KBM-7 (cell line): ENCODE measurements around the gene RAB31.
"Not testable (repeated sequence)": the region's sequence is repeated elsewhere in the genome, so short reads cannot be mapped to it uniquely, and the experiment has no call there.

ENCODE experiments used
- DNase-seq: peaks from one replicate; pipeline ENCODE4 v3.0.0-alpha.2; 2015
- in situ Hi-C: fragments of 300-500 bp; cut with MboI; formaldehyde crosslinking; loops from 2 replicates; pipeline ENCODE4 v1.14.3; 2020; ENCODE audit warnings: low sequenced_read_pairs, low pct_unique_long_range_greater_than_20kb, mixed read lengths

Gene RAB31

DNA sequence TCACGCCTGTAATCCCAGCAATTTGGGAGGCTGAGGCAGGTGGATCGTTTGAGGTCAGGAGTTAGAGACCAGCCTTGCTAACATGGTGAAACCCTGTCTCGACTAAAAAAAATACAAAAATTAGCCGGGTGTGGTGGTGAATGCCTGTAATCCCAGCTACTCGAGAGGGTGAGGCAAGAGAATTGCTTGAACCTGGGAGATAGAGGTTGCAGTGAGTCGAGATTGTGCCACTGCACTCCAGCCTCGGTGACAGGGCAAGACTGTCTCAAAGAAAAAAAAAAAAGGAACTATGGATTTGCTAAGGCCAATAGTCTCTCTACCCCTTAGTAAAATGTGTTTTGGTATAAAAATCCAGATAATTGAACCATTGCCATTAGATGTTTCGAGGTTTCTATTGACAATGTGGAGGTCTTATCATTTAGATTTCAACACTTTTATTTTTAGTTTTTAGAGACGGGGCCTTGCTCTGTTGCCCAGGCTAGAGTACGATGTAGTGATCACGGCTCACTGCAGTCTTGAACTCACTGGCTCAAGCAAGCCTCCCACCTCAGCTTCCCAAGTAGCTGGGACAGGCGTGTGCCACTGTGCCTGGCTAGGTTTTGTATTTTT lies 176.5 kb downstream of the RAB31 start:
- DNase-seq: no peak
- in situ Hi-C loops: no loop called here

- in situ Hi-C loops: no loop called here
- DNase-seq: no peak
These were observed 177.3 kb downstream of the RAB31 start, which contains the start of gene TXNDC2 for GRCh38 chr18:9885170-9886004. Gene TXNDC2, plus strand, starts transcription at chr18:9885973. Its CDS starts 708 bp downstream, at chr18:9886681.

GRCh38 chr18:9886005-9886348 lies 177.9 kb downstream of the RAB31 start:
- no peak for DNase-seq
- in situ Hi-C loops: no loop called here

DNA sequence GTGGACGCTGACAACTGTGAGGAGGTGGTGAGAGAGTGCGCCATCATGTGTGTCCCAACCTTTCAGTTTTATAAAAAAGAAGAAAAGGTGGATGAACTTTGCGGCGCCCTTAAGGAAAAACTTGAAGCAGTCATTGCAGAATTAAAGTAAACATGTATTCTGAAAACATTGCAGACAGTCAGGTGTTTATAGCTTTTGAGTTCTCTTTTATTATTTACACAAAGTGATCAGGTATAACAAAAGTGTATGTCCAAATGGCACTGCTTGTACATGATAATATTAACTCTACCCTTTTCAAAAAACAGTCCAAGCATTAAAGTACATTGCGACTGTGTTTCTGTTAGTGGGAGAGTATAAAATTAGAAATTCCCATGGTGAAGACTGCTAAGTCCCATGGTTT lies 179.9 kb downstream of the RAB31 start:
- in situ Hi-C loops: no loop called here
- DNase-seq: no peak

- in situ Hi-C loops: no loop called here
- no peak for DNase-seq
These were observed 182.1 kb downstream of the RAB31 start for GRCh38 chr18:9890196-9890595.

DNA sequence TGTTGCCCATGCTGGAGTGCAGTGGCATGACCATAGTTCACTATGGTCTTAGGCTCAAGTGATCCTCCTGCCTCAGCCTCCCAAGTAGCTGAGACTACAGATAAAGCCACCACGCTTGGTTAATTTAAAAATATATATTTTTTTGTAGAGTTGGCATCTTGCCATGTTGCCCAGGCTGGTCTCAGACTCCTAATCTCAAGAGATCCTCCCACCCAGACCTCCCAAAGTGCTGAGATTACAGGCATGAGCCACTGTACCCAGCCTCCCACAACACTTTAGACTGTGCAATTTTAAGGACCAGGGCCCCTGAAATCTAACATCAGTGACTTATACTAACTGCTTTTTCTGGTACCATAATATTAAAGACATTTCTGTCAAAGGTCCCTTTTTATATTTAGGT lies 182.9 kb downstream of the RAB31 start:
- in situ Hi-C loops: no loop called here
- no peak for DNase-seq

DNA sequence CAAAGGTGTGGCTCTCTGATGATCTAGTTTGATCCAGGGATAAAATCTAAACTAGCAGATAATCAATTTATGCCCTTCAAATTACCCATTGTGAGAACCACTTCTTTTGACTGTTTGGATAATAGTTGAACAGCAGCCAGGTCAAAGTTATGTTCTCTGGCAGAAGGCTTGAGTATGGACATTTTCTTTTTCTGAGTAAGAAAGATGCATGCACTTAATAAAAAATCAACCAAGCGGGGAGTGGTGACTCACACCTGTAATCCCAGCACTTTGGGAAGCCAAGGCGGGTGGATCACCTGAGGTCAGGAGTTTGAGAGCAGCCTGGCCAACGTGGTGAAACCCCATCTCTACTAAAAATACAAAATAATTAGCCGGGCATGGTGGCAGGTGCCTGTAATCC lies 183.4 kb downstream of the RAB31 start:
- DNase-seq, in situ Hi-C loops: not testable (repeated sequence)

DNA sequence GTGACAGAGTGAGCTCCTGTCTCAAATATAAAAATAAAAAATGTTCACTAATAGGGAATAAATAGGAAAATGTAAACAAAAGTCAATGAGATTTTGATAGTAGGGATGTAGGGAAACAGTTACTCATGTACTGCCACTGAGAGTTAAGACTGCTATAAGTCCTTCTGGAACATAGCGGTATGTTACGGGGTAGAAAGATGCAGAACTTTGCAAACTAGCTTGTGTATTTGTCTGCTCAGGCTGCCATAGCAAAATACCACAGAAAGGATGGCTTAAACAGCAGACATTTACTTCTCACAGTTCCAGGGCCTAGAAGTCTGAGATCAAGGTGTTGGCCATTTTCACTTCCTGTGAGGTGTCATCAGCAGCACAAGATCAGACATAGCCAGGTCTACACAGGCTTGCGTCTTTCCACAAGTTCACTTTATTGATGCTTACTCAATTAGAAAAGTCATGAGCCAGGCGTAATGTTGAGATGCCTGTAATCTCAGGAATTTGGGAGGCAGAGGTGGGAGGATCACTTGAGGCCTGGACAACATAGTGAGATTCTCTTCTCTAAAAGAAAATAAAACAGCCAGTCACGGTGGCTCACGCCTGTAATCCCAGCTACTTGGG lies 186.5 kb downstream of the RAB31 start:
- in situ Hi-C loops: no loop called here
- DNase-seq: no peak

GRCh38 chr18:9897129-9897528 lies 189.0 kb downstream of the RAB31 start:
- DNase-seq: no peak
- in situ Hi-C loops: no loop called here

GRCh38 chr18:9897787-9898291 lies 189.7 kb downstream of the RAB31 start:
- DNase-seq, in situ Hi-C loops: not testable (repeated sequence)

DNA sequence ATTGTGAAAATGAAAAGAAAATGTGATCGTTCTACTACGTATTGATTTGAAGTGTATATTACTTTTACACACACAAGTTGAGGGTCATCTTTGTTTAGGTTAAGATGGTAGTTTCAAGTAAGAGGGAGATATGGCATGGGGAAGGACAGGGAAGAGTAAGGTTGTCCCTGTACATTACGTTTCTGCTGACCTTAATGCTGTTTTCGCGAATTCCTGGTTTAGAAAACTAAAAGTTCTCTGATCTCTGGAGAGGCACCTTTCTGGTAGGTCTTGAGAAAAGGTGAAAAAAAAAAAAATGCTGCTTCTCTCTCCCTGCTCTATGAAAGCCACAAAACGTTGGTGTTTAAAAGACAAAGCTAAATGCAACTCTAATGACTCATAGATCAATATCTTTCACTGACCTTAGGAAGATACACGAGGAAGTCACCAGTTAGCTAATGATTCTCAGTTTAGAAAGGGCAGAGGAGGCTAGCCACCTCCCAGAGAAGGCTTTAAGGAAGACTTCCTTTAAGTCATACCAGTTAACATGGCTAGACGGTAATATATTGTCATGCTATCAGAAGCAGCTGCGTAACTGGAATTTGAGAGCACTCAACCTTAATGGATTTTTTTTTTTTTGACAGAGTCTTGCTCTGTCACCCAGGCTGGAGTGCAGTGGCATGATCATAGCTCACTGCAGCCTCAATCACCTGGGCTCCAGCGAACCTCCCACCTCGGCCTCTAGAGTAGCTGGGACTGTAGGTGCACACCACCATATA lies 190.9 kb downstream of the RAB31 start:
- DNase-seq: peak; percentile 60
- in situ Hi-C loops: no loop called here

DNA sequence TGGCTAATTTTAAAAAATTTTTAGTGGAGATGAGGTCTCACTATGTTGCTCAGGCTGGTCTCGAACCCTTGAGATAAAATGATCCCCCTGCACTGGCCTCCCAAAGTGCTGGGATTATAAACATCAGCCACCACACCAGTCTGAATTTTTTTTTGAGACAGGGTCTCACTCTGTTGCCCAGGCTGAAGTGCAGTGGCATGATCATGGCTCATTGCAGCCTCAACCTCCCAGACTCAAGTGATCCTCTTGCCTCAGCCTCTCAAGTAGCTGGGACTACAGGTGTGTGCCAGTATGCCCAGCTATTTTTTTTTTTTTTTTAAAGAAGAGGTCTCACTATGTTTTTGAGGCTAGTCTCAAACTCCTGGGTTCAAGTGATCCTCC lies 191.4 kb downstream of the RAB31 start:
- DNase-seq, in situ Hi-C loops: not testable (repeated sequence)

DNA sequence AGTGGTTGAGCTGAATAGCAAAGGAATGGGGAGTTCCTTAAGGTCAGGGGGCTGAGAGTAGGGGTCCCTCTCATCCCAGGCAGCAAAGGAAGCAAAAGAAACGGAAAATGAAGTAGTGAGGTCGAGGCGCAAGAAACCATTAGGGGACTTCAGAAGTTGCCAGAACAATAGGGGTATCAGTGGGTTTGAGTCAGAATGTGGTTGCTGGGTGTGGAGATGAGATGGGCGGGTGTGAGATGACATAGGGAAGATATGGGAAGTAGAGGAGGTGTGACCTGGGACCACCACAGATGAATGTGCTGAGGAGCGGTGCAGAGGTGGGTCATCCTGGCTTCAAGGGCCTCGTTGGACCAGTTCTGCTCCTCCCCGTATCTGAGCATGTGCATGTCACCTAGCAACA lies 192.6 kb downstream of the RAB31 start:
- DNase-seq: no peak
- in situ Hi-C loops: no loop called here

DNA sequence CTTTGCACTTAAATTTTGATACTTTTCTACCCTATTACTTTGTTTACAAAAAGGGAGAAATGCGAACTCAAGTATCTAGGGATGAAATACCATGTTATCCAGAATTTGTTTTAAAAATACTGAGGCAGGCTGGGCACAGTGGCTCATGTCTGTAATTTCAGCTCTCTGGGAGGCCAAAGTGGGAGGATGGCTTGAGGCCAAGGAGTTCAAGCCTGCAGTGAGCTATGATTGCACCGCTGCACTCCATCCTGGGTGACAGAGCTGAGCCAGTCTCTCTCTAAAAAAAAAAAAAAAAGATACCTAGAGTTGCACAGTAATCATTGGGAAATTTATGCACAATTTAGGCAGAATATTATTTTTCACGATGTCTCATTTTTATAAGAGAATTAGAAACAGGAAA lies 193.3 kb downstream of the RAB31 start:
- in situ Hi-C loops: no loop called here
- no peak for DNase-seq

DNA sequence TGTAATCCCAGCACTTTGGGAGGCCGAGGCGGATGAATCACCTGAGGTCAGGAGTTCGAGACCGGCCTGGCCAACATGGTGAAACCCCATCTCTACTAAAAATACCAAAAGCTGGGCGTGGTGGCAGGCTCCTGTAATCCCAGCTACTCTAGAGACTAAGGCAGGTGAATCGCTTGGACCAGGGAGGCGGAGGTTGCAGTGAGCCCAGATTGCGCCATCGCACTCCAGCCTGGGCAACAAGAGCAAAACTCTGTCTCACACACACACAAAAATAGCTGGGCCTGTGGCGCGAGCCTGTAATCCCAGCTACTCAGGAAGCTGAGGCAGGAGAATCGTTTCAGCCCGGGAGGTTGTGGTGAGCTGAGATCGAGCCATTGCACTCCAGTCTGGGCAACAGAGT lies 194.2 kb downstream of the RAB31 start:
- in situ Hi-C loops, DNase-seq: not testable (repeated sequence)

GRCh38 chr18:9902832-9903231 lies 194.7 kb downstream of the RAB31 start:
- in situ Hi-C loops: no loop called here
- no peak for DNase-seq

GRCh38 chr18:9905401-9905922 lies 197.4 kb downstream of the RAB31 start:
- no peak for DNase-seq
- in situ Hi-C loops: no loop called here

DNA sequence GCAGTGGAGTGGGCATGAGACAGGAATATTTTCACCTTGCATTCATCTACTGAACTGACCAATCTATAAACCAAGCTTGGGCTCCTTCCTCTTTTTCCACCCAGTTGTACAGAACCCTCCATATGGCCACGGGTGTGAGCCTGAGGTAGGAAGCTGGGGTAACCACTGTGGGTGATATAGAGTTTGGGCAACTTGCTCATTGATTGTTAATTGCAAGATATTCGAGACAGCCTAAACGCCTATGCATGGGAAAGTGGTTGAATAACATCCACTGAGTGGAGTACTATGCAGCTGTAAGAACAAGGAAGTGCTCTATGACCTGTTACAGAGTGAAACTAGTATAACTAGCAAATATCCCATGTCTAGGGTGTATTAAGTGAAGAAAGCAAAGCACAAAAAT lies 198.4 kb downstream of the RAB31 start:
- in situ Hi-C loops: no loop called here
- DNase-seq: peak; percentile 60

DNA sequence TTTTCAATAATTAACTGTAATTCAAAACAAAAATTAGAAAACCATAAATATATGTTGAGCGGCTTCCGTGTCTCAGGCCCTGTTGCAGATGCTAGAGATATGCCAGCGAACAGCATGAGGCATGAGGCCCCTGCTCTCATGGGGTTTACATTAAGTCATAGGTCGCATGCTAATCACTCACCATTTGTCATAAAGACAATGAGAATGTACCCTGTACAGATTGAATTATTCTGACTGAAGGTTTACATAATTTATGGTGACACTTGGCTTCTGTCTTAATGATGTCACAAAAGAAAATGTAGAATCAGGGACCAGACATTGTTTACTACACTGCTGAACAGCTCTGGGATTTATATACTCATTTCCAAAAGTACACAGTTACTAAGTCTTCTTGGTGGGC lies 199.8 kb downstream of the RAB31 start:
- no peak for DNase-seq
- in situ Hi-C loops: no loop called here
